ENCODE measurements around the gene ILDR2.

ILDR2 gene

DNA sequence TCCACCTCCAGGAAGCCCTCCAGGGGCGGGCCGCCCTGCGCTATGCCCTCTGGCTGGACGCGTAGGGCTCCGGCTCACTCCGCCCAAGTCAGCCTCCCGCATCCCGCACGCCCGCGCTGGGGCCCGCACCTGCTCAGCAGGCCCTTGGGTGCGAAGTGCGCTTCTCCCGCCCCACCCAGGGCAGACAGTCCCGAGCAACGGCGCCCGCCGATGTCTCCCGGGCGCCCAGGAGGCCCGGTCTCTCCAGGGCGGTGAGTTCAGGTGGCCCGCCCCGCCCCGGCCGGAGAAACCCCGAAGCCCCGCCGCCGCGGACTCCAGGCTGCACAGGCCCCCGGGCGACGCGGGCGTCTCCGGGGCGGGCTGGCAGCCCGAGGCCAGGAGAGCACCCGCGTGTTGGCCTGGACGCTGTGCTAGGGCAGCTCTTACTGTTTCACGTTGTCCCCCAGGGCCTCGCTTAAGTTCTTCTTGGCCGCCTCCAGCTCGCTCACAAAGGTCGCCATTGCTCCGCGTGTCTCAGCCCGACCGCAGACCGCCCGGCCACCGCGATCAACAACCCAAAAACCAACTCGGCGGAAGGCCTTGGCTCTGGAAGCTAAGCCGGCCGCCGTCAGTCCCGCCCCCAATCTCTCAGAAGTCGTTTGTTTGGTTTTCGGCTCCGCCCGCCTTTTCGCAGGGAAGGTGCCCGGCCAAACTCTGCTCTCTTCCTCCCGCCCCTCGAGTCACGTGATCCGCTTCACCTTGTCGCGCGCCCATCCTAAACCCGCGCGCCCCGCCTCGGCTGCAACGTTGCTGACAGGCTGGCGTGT lies 99.4 kb downstream of the ILDR2 start, which contains the start of gene TADA1:
TSS of gene TADA1 (minus strand) at position 531 of the 806 bp plus-strand sequence. CDS start at position 500, 31 bp downstream.
- DNase-seq (ENCODE audit: insufficient read length, low spot score) (peak; percentile 84), FAIRE-seq (peak; percentile 87)
- TF ChIP-seq POLR2A (IDR thresholded peaks at IDR 0.05; ENCODE audit: low read depth, low read length) = peak; percentile 70

DNA sequence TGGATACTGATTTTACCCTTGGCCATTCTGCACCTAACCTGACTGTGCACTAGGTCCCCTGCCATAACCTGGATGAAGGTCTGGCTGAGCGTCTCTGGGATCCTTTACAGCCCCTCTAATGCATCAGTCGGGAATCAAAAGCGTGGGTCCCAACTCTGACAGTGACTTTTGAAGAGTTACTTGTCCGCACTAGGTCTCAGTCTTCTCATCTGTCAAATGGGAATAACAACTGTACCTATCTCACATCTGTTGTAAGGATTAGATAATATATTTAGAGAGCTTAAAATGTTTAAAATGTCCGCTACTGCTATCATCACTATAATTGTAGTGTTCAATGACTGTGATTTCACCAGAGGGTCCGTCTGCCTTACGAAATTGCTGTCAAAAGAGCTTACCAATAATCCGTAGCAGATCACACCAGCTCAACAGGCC lies 100.0 kb downstream of the ILDR2 start:
- no peak for TF ChIP-seq POLR2A (IDR thresholded peaks at IDR 0.05; ENCODE audit: low read depth, low read length)
- DNase-seq (ENCODE audit: insufficient read length, low spot score) (no peak), FAIRE-seq (no peak)

DNA sequence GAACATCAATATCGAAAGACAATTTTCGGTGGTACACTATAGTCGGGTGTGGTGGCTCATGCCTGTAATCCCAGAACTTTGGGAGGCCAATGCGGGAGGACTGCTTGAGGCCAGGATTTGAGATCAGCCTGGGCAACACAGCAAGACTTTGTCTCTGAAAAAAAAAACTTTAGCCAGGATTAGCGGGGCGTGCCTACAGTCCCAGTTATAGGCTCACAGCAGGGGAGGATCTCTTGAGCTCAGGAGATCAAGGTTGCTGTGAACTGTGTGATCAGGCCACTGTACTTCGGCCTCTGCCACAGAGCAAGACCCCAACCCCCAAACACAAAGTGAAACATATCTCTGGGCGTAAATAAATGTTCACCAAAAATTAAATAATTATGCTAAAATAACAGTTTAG lies 100.9 kb downstream of the ILDR2 start:
- TF ChIP-seq POLR2A (IDR thresholded peaks at IDR 0.05; ENCODE audit: low read depth, low read length) = no peak
- FAIRE-seq (no peak), DNase-seq (ENCODE audit: insufficient read length, low spot score) (no peak)

DNA sequence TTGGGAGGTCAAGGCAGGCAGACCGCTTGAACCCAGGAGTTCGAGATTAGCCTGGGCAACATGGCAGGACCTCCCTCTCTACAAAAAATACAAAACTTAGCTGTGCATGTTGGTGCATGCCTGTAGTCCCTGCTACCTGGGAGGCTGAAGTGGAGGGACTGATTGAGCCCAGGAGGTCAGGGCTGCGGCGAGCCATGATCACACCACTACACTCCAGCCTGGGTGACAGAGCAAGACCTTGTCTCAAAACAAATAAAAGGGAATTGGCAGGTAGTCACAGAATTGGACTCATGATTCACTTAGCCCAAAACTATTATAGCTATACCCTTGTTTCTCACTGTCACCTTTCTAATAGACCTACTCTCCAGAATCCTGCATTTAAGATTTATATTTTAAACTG lies 104.8 kb downstream of the ILDR2 start:
- no peak for FAIRE-seq

DNA sequence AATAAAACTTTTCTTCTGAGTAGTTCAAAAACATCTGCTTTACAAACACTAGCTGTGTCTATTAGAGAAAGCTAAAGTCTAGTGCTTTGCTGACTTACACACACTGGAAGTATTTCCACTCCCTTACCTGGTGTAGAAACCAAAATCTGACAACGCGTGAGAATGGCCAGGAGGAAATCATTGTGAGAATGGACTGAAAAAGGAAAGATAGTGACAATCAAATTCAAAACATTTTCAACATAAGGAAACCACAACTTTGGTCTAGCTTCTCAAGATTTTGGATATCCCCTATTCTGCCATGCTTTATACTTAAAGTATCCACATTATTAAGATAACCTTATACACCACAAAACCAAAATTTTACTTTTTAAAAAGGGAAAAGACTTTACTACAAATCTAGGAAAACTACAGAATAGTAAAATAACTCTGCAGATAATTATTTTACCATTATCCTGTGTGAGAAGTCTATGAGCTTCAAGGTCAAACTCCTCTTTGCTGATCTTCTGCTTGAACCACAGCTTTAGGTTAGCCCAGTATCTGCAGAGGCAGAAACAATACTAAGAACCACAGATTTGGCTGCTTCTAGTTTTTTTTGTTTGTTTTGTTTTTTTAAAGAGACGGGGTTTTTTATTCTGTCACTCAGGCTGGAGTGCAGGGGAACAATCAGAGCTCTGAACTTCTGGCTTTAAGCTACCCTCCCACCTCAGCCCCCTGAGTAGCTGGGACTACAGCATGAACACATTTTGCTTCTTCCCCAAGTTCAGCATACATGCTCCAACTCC lies 105.8 kb downstream of the ILDR2 start:
- TF ChIP-seq POLR2A (IDR thresholded peaks at IDR 0.05; ENCODE audit: low read depth, low read length) = no peak
- FAIRE-seq (no peak), DNase-seq (ENCODE audit: insufficient read length, low spot score) (no peak)

More for the DNA sequence above, 104.8 kb downstream of the ILDR2 start:
- no peak for TF ChIP-seq POLR2A (IDR thresholded peaks at IDR 0.05; ENCODE audit: low read depth, low read length)
- no peak for DNase-seq (ENCODE audit: insufficient read length, low spot score)

DNA sequence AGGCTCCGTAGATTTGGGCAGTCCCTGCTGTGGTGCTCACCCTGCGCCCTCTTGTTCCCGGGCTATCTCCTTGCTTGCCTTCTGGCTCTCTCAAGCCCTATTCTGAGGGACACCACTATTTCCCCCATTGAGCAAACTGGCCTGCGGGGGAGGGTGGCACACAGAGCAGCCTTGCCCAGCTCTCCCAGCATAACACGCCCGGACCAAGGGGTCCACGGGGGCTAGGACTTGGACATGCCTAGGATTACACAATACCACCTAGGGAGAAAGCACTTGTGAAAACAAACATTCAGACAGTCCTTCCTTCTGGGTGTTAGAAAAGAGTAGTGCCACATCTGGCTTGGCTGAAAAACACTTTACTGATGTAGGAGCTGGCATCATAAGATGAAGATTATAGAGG lies 106.7 kb downstream of the ILDR2 start:
- DNase-seq (ENCODE audit: insufficient read length, low spot score) (no peak), FAIRE-seq (no peak)
- no peak for TF ChIP-seq POLR2A (IDR thresholded peaks at IDR 0.05; ENCODE audit: low read depth, low read length)

DNA sequence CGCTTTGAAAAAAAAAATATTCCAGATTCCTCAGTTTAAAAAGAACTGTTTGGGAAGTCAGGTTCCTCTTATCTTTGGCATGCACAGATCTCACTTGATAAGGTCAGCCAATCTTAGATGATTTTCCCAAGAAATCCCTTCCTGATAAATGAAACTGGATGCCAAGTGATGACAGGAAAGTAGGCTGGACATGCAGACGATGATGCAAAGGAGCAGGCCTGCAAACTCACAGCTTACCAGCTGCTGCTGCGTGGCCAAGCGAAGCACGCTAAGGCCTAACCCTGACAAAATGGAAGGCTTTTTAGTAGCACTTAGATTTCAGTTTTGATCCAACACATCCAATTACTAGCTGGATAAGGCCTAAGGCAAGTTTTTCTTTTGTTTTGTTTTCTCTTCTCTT lies 109.4 kb downstream of the ILDR2 start:
- DNase-seq (ENCODE audit: insufficient read length, low spot score) (no peak), FAIRE-seq (no peak)
- TF ChIP-seq POLR2A (IDR thresholded peaks at IDR 0.05; ENCODE audit: low read depth, low read length) = no peak

DNA sequence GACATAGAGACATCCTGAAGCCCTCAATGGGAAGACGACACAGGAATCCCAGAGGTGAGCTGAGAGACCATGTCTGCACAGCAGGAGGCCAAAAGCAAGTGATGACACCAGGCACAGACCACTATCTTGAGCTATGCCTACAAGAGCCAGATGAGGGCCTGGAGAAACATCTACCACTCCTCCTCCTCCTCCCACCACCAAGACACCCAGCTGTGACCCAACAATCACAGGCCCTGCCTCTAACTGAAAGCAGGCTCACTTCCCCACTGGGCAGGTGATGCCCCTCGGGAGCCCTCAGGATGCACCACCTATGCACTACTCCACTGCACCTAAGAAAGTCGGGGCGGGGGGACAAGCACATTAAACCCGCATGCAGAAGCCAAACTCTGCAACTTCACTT lies 115.7 kb downstream of the ILDR2 start:
- FAIRE-seq (no peak), DNase-seq (ENCODE audit: insufficient read length, low spot score) (no peak)
- no peak for TF ChIP-seq POLR2A (IDR thresholded peaks at IDR 0.05; ENCODE audit: low read depth, low read length)

DNA sequence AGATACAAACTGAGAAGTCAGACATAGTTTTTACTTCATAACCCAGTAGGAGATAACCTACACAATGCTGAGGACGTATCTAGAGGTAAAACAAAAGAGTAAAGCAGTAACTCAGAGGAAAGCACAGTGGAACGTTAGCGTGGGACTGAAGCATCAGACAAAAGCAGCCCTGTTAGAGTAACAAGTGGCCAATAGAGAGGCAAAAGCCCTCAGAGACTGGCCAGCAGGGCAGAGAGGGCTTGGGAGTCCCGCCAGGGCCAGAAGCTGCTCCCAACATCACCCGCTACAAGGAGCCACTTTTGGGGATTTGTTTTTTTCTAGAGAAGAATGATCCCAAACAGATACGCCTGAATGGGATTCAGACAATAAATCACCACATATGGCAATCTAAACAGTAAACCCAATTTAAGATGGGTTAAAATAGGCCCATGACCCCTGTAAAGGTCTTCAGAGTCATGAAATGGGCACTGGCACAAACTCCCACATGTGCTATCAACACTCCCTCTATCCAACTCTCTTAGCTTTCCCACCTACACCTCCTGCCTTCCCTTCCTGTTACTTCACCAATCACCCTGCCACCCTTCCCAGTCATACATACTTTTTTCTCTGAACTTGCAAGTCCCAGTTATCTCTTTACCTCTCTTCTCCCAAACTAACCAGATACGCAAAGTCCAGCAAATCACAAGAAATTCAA lies 116.5 kb downstream of the ILDR2 start:
- no peak for FAIRE-seq
- no peak for DNase-seq (ENCODE audit: insufficient read length, low spot score)
- TF ChIP-seq POLR2A (IDR thresholded peaks at IDR 0.05; ENCODE audit: low read depth, low read length) = no peak
